IMR-90 (cell line): Measurements from ENCODE around the gene PPM1L. TPM values are rescaled to one million over a fixed set of nuclear protein-coding genes. Genes with fewer than 3 reads are reported as not detected.

Source experiments
- ATAC-seq: fragments of 200-7000 bp; cut with Tn5 transposase; 2 replicates; pipeline ENCODE4 v1.9.1; 2020; ENCODE audit warnings: low read depth, mild to moderate bottlenecking, moderate library complexity
- BruUV-seq: library from RNA; stranded (reverse); fragments of 400-500 nt; replicated peaks from 2 replicates; lab custom pipeline; 2021; lab: Mats Ljungman, UMichigan
- CTCF ChIA-PET: fragments of 300-600 bp; formaldehyde crosslinking; extraction: SDS; loops from one replicate; lab custom pipeline; 2021; ENCODE audit warnings: antibody characterized with exemption; lab: Yijun Ruan, JAX
- POLR2A ChIA-PET: fragments of 300-600 bp; sonication (Branson Sonifier 250); formaldehyde crosslinking; loops from one replicate; lab custom pipeline; 2022; ENCODE audit warnings: antibody characterized with exemption; ENCODE audit not compliant: unreplicated experiment; lab: Charles Lee
- DNase-seq: peaks from one replicate; pipeline ENCODE4 v3.0.0; 2013
- H2AFZ ChIP-seq: replicated peaks from 2 replicates; pipeline ENCODE3; 2013; ENCODE audit warnings: low read length, mild to moderate bottlenecking; ENCODE audit not compliant: poor library complexity
- H2AK5ac ChIP-seq: 2 replicates; pipeline ENCODE4 v1.6.1; 2013; ENCODE audit warnings: low read depth, low read length, inconsistent platforms
- H2AK9ac ChIP-seq: replicated peaks from 2 replicates; pipeline ENCODE3; 2013; ENCODE audit warnings: mild to moderate bottlenecking, low read depth, low read length, moderate library complexity; ENCODE audit not compliant: poor library complexity
- H2BK120ac ChIP-seq: 2 replicates; pipeline ENCODE4 v1.6.1; 2013; ENCODE audit warnings: low read depth, low read length, inconsistent platforms
- H2BK15ac ChIP-seq: 3 replicates; pipeline ENCODE4 v1.6.1; 2013; ENCODE audit warnings: low read depth, low read length, inconsistent platforms
- H2BK20ac ChIP-seq: 2 replicates; pipeline ENCODE4 v1.6.1; 2013; ENCODE audit warnings: low read depth, mild to moderate bottlenecking, inconsistent platforms, low read length, moderate library complexity
- H2BK5ac ChIP-seq: 2 replicates; pipeline ENCODE4 v1.6.1; 2013; ENCODE audit warnings: mild to moderate bottlenecking, low read depth, low read length, inconsistent platforms; ENCODE audit not compliant: poor library complexity, severe bottlenecking
- H3K14ac ChIP-seq: replicated peaks from 2 replicates; pipeline ENCODE4 v1.6.1; 2013; ENCODE audit warnings: low read depth, low read length, inconsistent platforms
- H3K18ac ChIP-seq: 2 replicates; pipeline ENCODE4 v1.6.1; 2013; ENCODE audit warnings: low read depth, low read length, control low read depth
- H3K23ac ChIP-seq: 2 replicates; pipeline ENCODE4 v1.6.1; 2013; ENCODE audit warnings: low read depth, low read length, inconsistent platforms
- H3K27ac ChIP-seq: 2 replicates; pipeline ENCODE4 v1.5.1; 2013; ENCODE audit warnings: mild to moderate bottlenecking, control low read depth, low read length; ENCODE audit not compliant: insufficient read depth
- H3K27me3 ChIP-seq: 2 replicates; pipeline ENCODE4 v1.6.1; 2013; ENCODE audit warnings: low read length; ENCODE audit not compliant: control insufficient read depth, insufficient read depth
- H3K36me3 ChIP-seq: 2 replicates; pipeline ENCODE4 v1.6.1; 2013; ENCODE audit warnings: low read length, mixed read lengths; ENCODE audit not compliant: control insufficient read depth, insufficient read depth
- H3K4ac ChIP-seq: 2 replicates; pipeline ENCODE4 v1.6.1; 2013; ENCODE audit warnings: low read depth, low read length, inconsistent platforms
- H3K4me1 ChIP-seq: 2 replicates; pipeline ENCODE4 v1.6.1; 2013; ENCODE audit warnings: low read length, mixed read lengths; ENCODE audit not compliant: control insufficient read depth, insufficient read depth
- H3K4me2 ChIP-seq: 2 replicates; pipeline ENCODE4 v1.6.1; 2013; ENCODE audit warnings: low read depth, mild to moderate bottlenecking, control low read depth, low read length, moderate library complexity
- H3K4me3 ChIP-seq: 2 replicates; pipeline ENCODE4 v1.5.1; 2013; ENCODE audit warnings: low read depth, mild to moderate bottlenecking, control low read depth, low read length, moderate library complexity; ENCODE audit not compliant: insufficient read depth
- H3K56ac ChIP-seq: 2 replicates; pipeline ENCODE4 v1.6.1; 2013; ENCODE audit warnings: low read length, inconsistent platforms; ENCODE audit not compliant: insufficient read depth; ENCODE audit errors: extremely low read depth
- H3K79me1 ChIP-seq, 2 experiments: 2 replicates each; pipeline ENCODE4 v1.6.1; 2013; ENCODE audit warnings: low read length in 2 of 2, inconsistent platforms in 1 of 2, low read depth in 1 of 2
- H3K9ac ChIP-seq: 2 replicates; pipeline ENCODE4 v1.6.1; 2013; ENCODE audit warnings: low read depth, low read length, control low read depth
- H3K9me1 ChIP-seq: 2 replicates; pipeline ENCODE4 v1.6.1; 2013; ENCODE audit warnings: low read length, inconsistent platforms; ENCODE audit not compliant: insufficient read depth
- H3K9me3 ChIP-seq: 2 replicates; pipeline ENCODE4 v1.6.1; 2013; ENCODE audit warnings: low read length; ENCODE audit not compliant: control insufficient read depth, insufficient read depth
- H4K20me1 ChIP-seq: 2 replicates; pipeline ENCODE4 v1.6.1; 2013; ENCODE audit warnings: low read length, inconsistent platforms; ENCODE audit not compliant: insufficient read depth
- H4K5ac ChIP-seq: 2 replicates; pipeline ENCODE4 v1.6.1; 2013; ENCODE audit warnings: mild to moderate bottlenecking, low read depth, low read length, control low read depth
- H4K8ac ChIP-seq, 2 experiments: 2 replicates each; pipeline ENCODE4 v1.6.1; 2013; ENCODE audit warnings: low read depth in 2 of 2, low read length in 2 of 2, control low read depth in 1 of 2, inconsistent platforms in 1 of 2
- H4K91ac ChIP-seq: 2 replicates; pipeline ENCODE4 v1.6.1; 2013; ENCODE audit warnings: low read depth, low read length, inconsistent platforms; ENCODE audit not compliant: insufficient read depth
- CEBPB ChIP-seq: IDR thresholded peaks from 2 replicates; pipeline ENCODE4 v1.6.1; 2012; ENCODE audit warnings: low read depth, low read length, improper control_type of control experiment
- CHD1 ChIP-seq: IDR thresholded peaks from 2 replicates; pipeline ENCODE4 v1.6.1; 2012; ENCODE audit warnings: low read depth, low read length, improper control_type of control experiment
- FOS ChIP-seq: fragments of 150-350 bp; IDR thresholded peaks from 2 replicates; pipeline ENCODE4 v1.6.1; 2016; ENCODE audit warnings: low read depth, low read length
- MAFK ChIP-seq: IDR thresholded peaks from 2 replicates; pipeline ENCODE4 v1.6.1; 2012; ENCODE audit warnings: low read depth, low read length, improper control_type of control experiment
- MAZ ChIP-seq: IDR thresholded peaks from 2 replicates; pipeline ENCODE4 v1.6.1; 2012; ENCODE audit warnings: low read depth, mild to moderate bottlenecking, low read length, improper control_type of control experiment, moderate library complexity, borderline replicate concordance
- MXI1 ChIP-seq: IDR thresholded peaks from 2 replicates; pipeline ENCODE4 v1.6.1; 2012; ENCODE audit warnings: low read depth, mild to moderate bottlenecking, low read length, moderate library complexity, borderline replicate concordance
- RAD21 ChIP-seq: IDR thresholded peaks from 2 replicates; pipeline ENCODE4 v1.6.1; 2012; ENCODE audit warnings: low read length, improper control_type of control experiment
- RCOR1 ChIP-seq: IDR thresholded peaks from 2 replicates; pipeline ENCODE4 v1.6.1; 2012; ENCODE audit warnings: mild to moderate bottlenecking, low read length, improper control_type of control experiment; ENCODE audit not compliant: insufficient replicate concordance
- RFX5 ChIP-seq: IDR thresholded peaks from 2 replicates; pipeline ENCODE4 v1.8.0; 2012; ENCODE audit warnings: low read depth, mild to moderate bottlenecking, low read length, moderate library complexity
- SMC3 ChIP-seq: fragments of 150-350 bp; IDR thresholded peaks from 2 replicates; pipeline ENCODE4 v1.6.1; 2016; ENCODE audit warnings: low read depth, mild to moderate bottlenecking, antibody characterized with exemption, low read length, moderate library complexity
- WGBS, 2 experiments: methylation state at CpG; one replicate each; pipeline versions ENCODE4 v1.1.5 to v1.1.7; 2013; ENCODE audit warnings: missing lambda C conversion rate in 2 of 2; ENCODE audit not compliant: insufficient read length in 1 of 2; ENCODE audit errors: extremely low coverage in 2 of 2; 5-methylcytosine and 5-hydroxymethylcytosine counted together
- dilution Hi-C: fragments of 300-500 bp; cut with HindIII; formaldehyde crosslinking; loops from one replicate; pipeline ENCODE4 v1.14.3; 2018; ENCODE audit warnings: low sequenced_read_pairs; ENCODE audit not compliant: unreplicated experiment
- in situ Hi-C: fragments of 300-500 bp; cut with MboI; formaldehyde crosslinking; loops from 3 replicates; pipeline ENCODE4 v1.14.3; 2019; ENCODE audit warnings: low sequenced_read_pairs, inconsistent platforms, mixed read lengths
- intact Hi-C: fragments of 100-400 bp; cut with micrococcal nuclease; formaldehyde crosslinking; loops from 2 replicates; pipeline ENCODE4 v1.10.0; 2022
- polyA plus RNA-seq, 3 experiments: library from polyadenylated mRNA; depleted of rRNA; stranded (reverse); fragments of >200 nt; gene quantifications; 2 replicates each; pipeline ENCODE4 v1.2.3, GENCODE V29; 2012; ENCODE audit warnings: low replicate concordance in 1 of 3
- total RNA-seq: library from RNA; depleted of rRNA; stranded (reverse); fragments of >200 nt; gene quantifications from 2 replicates; pipeline ENCODE4 v1.2.3, GENCODE V29; 2012
- TF ChIP-seq, protein P1 (sequence below): conservative IDR thresholded peaks from 2 replicates; pipeline ENCODE4 v1.5.1; 2012; ENCODE audit warnings: mild to moderate bottlenecking, low read depth, low read length, improper control_type of control experiment
- TF ChIP-seq, protein P2 (sequence below): fragments of 150-350 bp; IDR thresholded peaks from 2 replicates; pipeline ENCODE4 v1.6.1; 2017; ENCODE audit warnings: mild to moderate bottlenecking, antibody characterized with exemption, low read length, low read depth

PPM1L gene
- total and polyA plus RNA-seq, 2 of the 4 experiments (the other 2 are of a cell fraction) = 0.14 to 0.18 TPM

DNA sequence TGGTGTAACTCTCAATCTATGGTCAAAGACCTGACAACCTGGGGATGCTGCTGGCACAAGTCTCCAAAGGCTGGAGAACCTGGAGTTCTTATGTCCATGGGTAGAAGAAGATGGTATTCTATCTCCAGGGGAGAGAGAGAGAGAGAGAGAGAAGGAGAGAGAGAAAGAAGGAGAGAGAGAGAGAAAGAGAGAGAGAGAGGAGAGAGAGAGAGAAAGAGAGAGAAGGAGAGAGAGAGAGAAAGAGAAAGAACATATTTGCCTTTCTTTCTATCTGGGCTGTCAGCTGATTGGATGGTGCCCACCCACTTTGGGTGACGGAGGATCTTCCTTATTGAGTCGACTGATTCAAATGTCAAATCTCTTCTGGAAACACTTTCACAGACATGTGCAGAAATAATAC, 84.6 kb downstream of the PPM1L start:
- H3K9me3 ChIP-seq = no peaks in the 10 kb centered on the region
- H4K91ac ChIP-seq = no peak overlapping the region
- WGBS, 2 experiments = 36% methylated on average over 2 of the region's 2 CpGs; no CpG with 5 or more reads in 1 of the 2 experiments
- no peaks in the 10 kb centered on the region for H3K27me3 ChIP-seq
- no peak overlapping the region for H3K14ac ChIP-seq
- TF ChIP-seq MAZ (no peak), RFX5 (no peak), SMC3 (no peak), RCOR1 (no peak), RAD21 (no peak), CHD1 (no peak), CEBPB (no peak), FOS (no peak), MXI1 (no peak), MAFK (no peak)
- TF ChIP-seq, protein P1, sequence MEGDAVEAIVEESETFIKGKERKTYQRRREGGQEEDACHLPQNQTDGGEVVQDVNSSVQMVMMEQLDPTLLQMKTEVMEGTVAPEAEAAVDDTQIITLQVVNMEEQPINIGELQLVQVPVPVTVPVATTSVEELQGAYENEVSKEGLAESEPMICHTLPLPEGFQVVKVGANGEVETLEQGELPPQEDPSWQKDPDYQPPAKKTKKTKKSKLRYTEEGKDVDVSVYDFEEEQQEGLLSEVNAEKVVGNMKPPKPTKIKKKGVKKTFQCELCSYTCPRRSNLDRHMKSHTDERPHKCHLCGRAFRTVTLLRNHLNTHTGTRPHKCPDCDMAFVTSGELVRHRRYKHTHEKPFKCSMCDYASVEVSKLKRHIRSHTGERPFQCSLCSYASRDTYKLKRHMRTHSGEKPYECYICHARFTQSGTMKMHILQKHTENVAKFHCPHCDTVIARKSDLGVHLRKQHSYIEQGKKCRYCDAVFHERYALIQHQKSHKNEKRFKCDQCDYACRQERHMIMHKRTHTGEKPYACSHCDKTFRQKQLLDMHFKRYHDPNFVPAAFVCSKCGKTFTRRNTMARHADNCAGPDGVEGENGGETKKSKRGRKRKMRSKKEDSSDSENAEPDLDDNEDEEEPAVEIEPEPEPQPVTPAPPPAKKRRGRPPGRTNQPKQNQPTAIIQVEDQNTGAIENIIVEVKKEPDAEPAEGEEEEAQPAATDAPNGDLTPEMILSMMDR = no peak
- TF ChIP-seq, protein P2, sequence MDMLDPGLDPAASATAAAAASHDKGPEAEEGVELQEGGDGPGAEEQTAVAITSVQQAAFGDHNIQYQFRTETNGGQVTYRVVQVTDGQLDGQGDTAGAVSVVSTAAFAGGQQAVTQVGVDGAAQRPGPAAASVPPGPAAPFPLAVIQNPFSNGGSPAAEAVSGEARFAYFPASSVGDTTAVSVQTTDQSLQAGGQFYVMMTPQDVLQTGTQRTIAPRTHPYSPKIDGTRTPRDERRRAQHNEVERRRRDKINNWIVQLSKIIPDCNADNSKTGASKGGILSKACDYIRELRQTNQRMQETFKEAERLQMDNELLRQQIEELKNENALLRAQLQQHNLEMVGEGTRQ = no peak
- H3K4me2 ChIP-seq = no peak overlapping the region
- H2BK5ac ChIP-seq = no peak overlapping the region
- H3K36me3 ChIP-seq = no peaks in the 10 kb centered on the region
- H3K27ac ChIP-seq = no peak overlapping the region
- H3K18ac ChIP-seq = no peak overlapping the region
- H3K4ac ChIP-seq = no peak overlapping the region
- H2AK5ac ChIP-seq = no peak overlapping the region
- no peak overlapping the region for H2AFZ ChIP-seq
- H3K4me1 ChIP-seq = no peaks in the 10 kb centered on the region
- no peak overlapping the region for H3K23ac ChIP-seq
- H4K8ac ChIP-seq = no peak overlapping the region
- CTCF ChIA-PET = no interaction called here
- no peak overlapping the region for H2BK120ac ChIP-seq
- POLR2A ChIA-PET = no interaction called here
- H4K20me1 ChIP-seq = no peaks in the 10 kb centered on the region
- H2AK9ac ChIP-seq = no peak overlapping the region
- in situ Hi-C loops (no loop called here), dilution Hi-C loops (no loop called here), intact Hi-C loops (no loop called here)
- DNase-seq (no peak), ATAC-seq (no peak)
- H3K9ac ChIP-seq = no peak overlapping the region
- no peak overlapping the region for H2BK15ac ChIP-seq
- H4K5ac ChIP-seq = no peak overlapping the region
- H2BK20ac ChIP-seq = no peak overlapping the region
- no peak overlapping the region for H3K56ac ChIP-seq
- no TSS peak for BruUV-seq
- H3K9me1 ChIP-seq = no peaks in the 10 kb centered on the region
- no peaks in the 10 kb centered on the region for H3K79me1 ChIP-seq
- H3K4me3 ChIP-seq = no peak overlapping the region
